ENCODE results near the gene ATP8B4. TPM values are rescaled to one million over a fixed set of nuclear protein-coding genes. Genes with fewer than 3 reads are reported as not detected.

The ATP8B4 gene
- total and polyA plus RNA-seq, 2 of the 8 experiments (the other 6 are each of a cell fraction or from before 2014, with no cell fraction given), result 0.17 to 0.24 TPM

GRCh38 chr15:50059203-50059772, 59.7 kb downstream of the ATP8B4 start:
- Histone ChIP-seq H2BK20ac (ENCODE audit: low read length) (no peak overlapping the region), H3K23me2 (ENCODE audit: low read depth, low read length) (no peaks in the 10 kb centered on the region), H4K20me1 (replicated peaks in 1 of 2; ENCODE audit: control insufficient read depth in 1 of 2, insufficient read depth in 2 of 2, low read length in 2 of 2) (no peaks in the 10 kb centered on the region), H3K14ac (ENCODE audit: insufficient read length) (no peak overlapping the region), H2BK120ac (replicated peaks; ENCODE audit: low read depth, low read length) (no peak overlapping the region), H3K27ac (ENCODE audit: low read depth, low read length) (no peak overlapping the region), H3K4ac (replicated peaks; ENCODE audit: insufficient read length, low read depth, low read length) (no peak overlapping the region), H4K8ac (ENCODE audit: extremely low read depth, insufficient read depth, low read length) (no peak overlapping the region), H2BK5ac (ENCODE audit: low read depth, low read length) (no peak overlapping the region), H3K56ac (replicated peaks; ENCODE audit: insufficient read length, low read depth, low read length) (no peak overlapping the region), H3K79me1 (ENCODE audit: low read depth, low read length) (no peaks in the 10 kb centered on the region), H2BK12ac (ENCODE audit: low read depth, low read length) (no peak overlapping the region), H2AFZ (ENCODE audit: low read length) (no peak overlapping the region), H3K9ac (replicated peaks in 1 of 4; ENCODE audit: extremely low read depth in 1 of 4, low read depth in 3 of 4, low read length in 3 of 4) (no peak overlapping the region), H3K4me2 (ENCODE audit: insufficient read depth in 1 of 2, low read depth in 2 of 2, low read length in 2 of 2) (no peak overlapping the region), H4K91ac (replicated peaks; ENCODE audit: insufficient read length, low read length) (no peak overlapping the region), H3K23ac (ENCODE audit: insufficient read length) (no peak overlapping the region), H3K27me3 (replicated peaks in 1 of 4; ENCODE audit: control insufficient read depth in 3 of 4, extremely low read depth in 1 of 4, insufficient read depth in 3 of 4, low read length in 3 of 4) (no peaks in the 10 kb centered on the region), H3K9me3 (ENCODE audit: insufficient read depth in 2 of 2, low read depth in 1 of 2, low read length in 1 of 2) (no peaks in the 10 kb centered on the region), H3K4me3 (ENCODE audit: extremely low read depth in 1 of 4, insufficient read depth in 2 of 4, low read depth in 3 of 4, low read length in 4 of 4) (no peak overlapping the region), H3K18ac (ENCODE audit: extremely low read depth, low read length) (no peak overlapping the region), H2BK15ac (ENCODE audit: low read length) (no peak overlapping the region), H4K5ac (ENCODE audit: insufficient read length, low read depth, low read length) (no peak overlapping the region), H3K36me3 (ENCODE audit: control insufficient read depth in 2 of 4, insufficient read depth in 4 of 4, low read length in 3 of 4) (no peaks in the 10 kb centered on the region), H2AK5ac (ENCODE audit: low read depth, low read length) (no peak overlapping the region), H3K4me1 (replicated peaks in 1 of 4; ENCODE audit: control insufficient read depth in 3 of 4, insufficient read depth in 4 of 4, low read length in 3 of 4) (peaks cover 0 to 4% (median under 1%) of the 10 kb centered on the region in 4 experiments; a peak in 2 of 7 replicates), H3K79me2 (ENCODE audit: control insufficient read depth in 1 of 2, insufficient read depth in 2 of 2, low read length in 2 of 2) (no peaks in the 10 kb centered on the region)
- POLR2A ChIA-PET (ENCODE audit: partially characterized antibody), result no interaction called here
- CTCF ChIA-PET (ENCODE audit: partially characterized antibody), result interaction anchor here (2.1 kb wide), 1 partner anchor 182 kb away, joined by 8 read pairs; no protein-coding TSS in a partner anchor
- no peak for TF ChIP-seq NRF1 (IDR thresholded peaks at IDR 0.05; ENCODE audit: low read depth, low read length)
- TF ChIP-seq JUND (IDR thresholded peaks at IDR 0.05; ENCODE audit: low read length), result no peak
- TF ChIP-seq ASH2L (IDR thresholded peaks at IDR 0.05; ENCODE audit: low read length), result no peak
- TF ChIP-seq, protein P1, sequence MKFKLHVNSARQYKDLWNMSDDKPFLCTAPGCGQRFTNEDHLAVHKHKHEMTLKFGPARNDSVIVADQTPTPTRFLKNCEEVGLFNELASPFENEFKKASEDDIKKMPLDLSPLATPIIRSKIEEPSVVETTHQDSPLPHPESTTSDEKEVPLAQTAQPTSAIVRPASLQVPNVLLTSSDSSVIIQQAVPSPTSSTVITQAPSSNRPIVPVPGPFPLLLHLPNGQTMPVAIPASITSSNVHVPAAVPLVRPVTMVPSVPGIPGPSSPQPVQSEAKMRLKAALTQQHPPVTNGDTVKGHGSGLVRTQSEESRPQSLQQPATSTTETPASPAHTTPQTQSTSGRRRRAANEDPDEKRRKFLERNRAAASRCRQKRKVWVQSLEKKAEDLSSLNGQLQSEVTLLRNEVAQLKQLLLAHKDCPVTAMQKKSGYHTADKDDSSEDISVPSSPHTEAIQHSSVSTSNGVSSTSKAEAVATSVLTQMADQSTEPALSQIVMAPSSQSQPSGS (IDR thresholded peaks at IDR 0.05; ENCODE audit: low read length), result no peak
- TF ChIP-seq TBP (IDR thresholded peaks at IDR 0.05; ENCODE audit: low read depth, low read length), result no peak
- no peak for TF ChIP-seq RBBP5 (IDR thresholded peaks at IDR 0.05; ENCODE audit: borderline replicate concordance, low read depth, low read length)
- no peak for TF ChIP-seq TAF1 (IDR thresholded peaks at IDR 0.05; ENCODE audit: low read depth, low read length)
- no peak for TF ChIP-seq TEAD4 (IDR thresholded peaks at IDR 0.05; ENCODE audit: low read depth, low read length)
- FAIRE-seq (no peak), DNase-seq (ENCODE audit: low read depth in 1 of 2, low spot score in 2 of 2) (no peak)
- WGBS, 2 experiments (ENCODE audit: extremely low coverage in 1 of 2, insufficient coverage in 1 of 2, insufficient read length in 1 of 2, insufficient replicate concordance in 2 of 2, low coverage in 1 of 2, low lambda C conversion rate in 2 of 2, missing lambda C conversion rate in 1 of 2), result 93% methylated on average over 5 of the region's 5 CpGs; no CpG with 5 or more reads in 1 of the 2 experiments
